ENCODE results near the gene FAU. TPM values are rescaled to one million over a fixed set of nuclear protein-coding genes. Genes with fewer than 3 reads are reported as not detected.

The FAU gene
- total RNA-seq, 2 experiments from 2014 or later = 1,937 to 1,976 TPM

GRCh38 chr11:65132988-65133700 lies 11.2 kb upstream of the FAU start:
- Histone ChIP-seq H3K36me3 (ENCODE audit: insufficient read depth, low read length) (peaks cover 51% of the 10 kb centered on the region), H3K27ac (ENCODE audit: low read depth in 1 of 2, low read length in 2 of 2) (peak overlapping the region; percentile 96 to 99), H3K9me3 (ENCODE audit: control insufficient read depth in 1 of 2, insufficient read depth in 1 of 2, low read length in 2 of 2) (no peaks in the 10 kb centered on the region), H3K4me1 (ENCODE audit: insufficient read depth, low read length) (peaks cover 47% of the 10 kb centered on the region), H3K4me3 (ENCODE audit: low read length) (peak overlapping the region; percentile 83), H3K27me3 (ENCODE audit: control insufficient read depth in 1 of 2, insufficient read depth in 2 of 2, low read length in 2 of 2) (no peaks in the 10 kb centered on the region)
- Mint-ChIP-seq H3K27me3 (no peaks in the 10 kb centered on the region), H3K36me3 (ENCODE audit: low read depth) (peaks cover 69% of the 10 kb centered on the region), H3K4me3 (peak overlapping the region; percentile 99), H3K9me3 (no peaks in the 10 kb centered on the region), H3K27ac (peak overlapping the region; percentile 100), H3K4me1 (ENCODE audit: low read depth) (peaks cover 45% of the 10 kb centered on the region)
- POLR2A ChIA-PET = interaction anchor here (2.1 to 4.4 kb wide), 7 partner anchors 11 to 389 kb away, joined by 9 to 136 read pairs (median 18); partner anchors contain the start of genes FAU, MALAT1, MRPL49 and RASGRP2
- DNase-seq = peak in 8 of 14 experiments; percentile 35 to 69 (median 52)
- CTCF ChIA-PET = interaction anchor here (1.0 to 1.4 kb wide), 2 partner anchors 16 to 23 kb away, joined by 3 to 5 read pairs; partner anchors contain the start of gene ZNHIT2
- intact Hi-C loops (cut with DNase I, micrococcal nuclease) = loop anchor here in 1 of 2 experiments (5.0 kb wide), 1 partner anchor 216 kb away; the partner anchor contains the start of gene ATG2A
- no peak for ATAC-seq (ENCODE audit: poor library complexity)
- no peak for TF ChIP-seq CTCF (IDR thresholded peaks at IDR 0.05)

- ChIA-PET POLR2A (interaction anchor here (0.8 to 4.4 kb wide), 3 partner anchors 10 to 20 kb away, joined by 5 to 57 read pairs (median 18); partner anchors contain the start of genes FAU, MRPL49, TM7SF2 and ZNHIT2), CTCF (interaction anchor here (1.4 kb wide), 1 partner anchor 22 kb away, joined by 5 read pairs; no protein-coding TSS in a partner anchor)
- peaks cover 45% of the 10 kb centered on the region for H3K4me1 Mint-ChIP-seq (ENCODE audit: low read depth)
- Histone ChIP-seq H3K27me3 (ENCODE audit: control insufficient read depth in 1 of 2, insufficient read depth in 2 of 2, low read length in 2 of 2) (no peaks in the 10 kb centered on the region), H3K9me3 (ENCODE audit: control insufficient read depth in 1 of 2, insufficient read depth in 1 of 2, low read length in 2 of 2) (no peaks in the 10 kb centered on the region), H3K4me3 (ENCODE audit: low read length) (no peak overlapping the region), H3K4me1 (ENCODE audit: insufficient read depth, low read length) (peaks cover 47% of the 10 kb centered on the region), H3K27ac (ENCODE audit: low read depth in 1 of 2, low read length in 2 of 2) (no peak overlapping the region), H3K36me3 (ENCODE audit: insufficient read depth, low read length) (peaks cover 58% of the 10 kb centered on the region)
- DNase-seq (peak in 2 of 14 experiments; percentile 2 to 31), ATAC-seq (ENCODE audit: poor library complexity) (no peak)
- no peaks in the 10 kb centered on the region for H3K27me3 Mint-ChIP-seq
- no peak for TF ChIP-seq CTCF (IDR thresholded peaks at IDR 0.05)
- peaks cover 77% of the 10 kb centered on the region for H3K36me3 Mint-ChIP-seq (ENCODE audit: low read depth)
- peak overlapping the region; percentile 99 for H3K4me3 Mint-ChIP-seq
- no peaks in the 10 kb centered on the region for H3K9me3 Mint-ChIP-seq
- H3K27ac Mint-ChIP-seq = peak overlapping the region; percentile 100
- intact Hi-C loops (cut with DNase I, micrococcal nuclease) = loop anchor here in 1 of 2 experiments (5.0 kb wide), 1 partner anchor 215 kb away; the partner anchor contains the start of gene ATG2A
Observed at GRCh38 chr11:65132238-65132987, 10.5 kb upstream of the FAU start.

- H3K27me3 ChIP-seq (ENCODE audit: control insufficient read depth in 1 of 2, insufficient read depth in 2 of 2, low read length in 2 of 2) = no peaks in the 10 kb centered on the region
- Mint-ChIP-seq H3K4me1 (ENCODE audit: low read depth) (peaks cover 45% of the 10 kb centered on the region), H3K27me3 (no peaks in the 10 kb centered on the region), H3K36me3 (ENCODE audit: low read depth) (peaks cover 82% of the 10 kb centered on the region), H3K27ac (peak overlapping the region; percentile 44), H3K4me3 (peak overlapping the region; percentile 30), H3K9me3 (no peaks in the 10 kb centered on the region)
- no peak overlapping the region for H3K27ac ChIP-seq (ENCODE audit: low read depth in 1 of 2, low read length in 2 of 2)
- H3K4me1 ChIP-seq (ENCODE audit: insufficient read depth, low read length) = peaks cover 47% of the 10 kb centered on the region
- no peak for TF ChIP-seq CTCF (IDR thresholded peaks at IDR 0.05)
- ATAC-seq (ENCODE audit: poor library complexity) (no peak), DNase-seq (peak in 1 of 14 experiments; percentile 11)
- H3K36me3 ChIP-seq (ENCODE audit: insufficient read depth, low read length) = peaks cover 63% of the 10 kb centered on the region
- POLR2A ChIA-PET = interaction anchor here (0.8 to 3.1 kb wide), 2 partner anchors 10 to 20 kb away, joined by 5 to 18 read pairs; partner anchors contain the start of genes FAU, MRPL49 and TM7SF2
- intact Hi-C loops (cut with DNase I, micrococcal nuclease) = loop anchor here in 1 of 2 experiments (5.0 kb wide), 1 partner anchor 215 kb away; the partner anchor contains the start of gene ATG2A
- no peak overlapping the region for H3K4me3 ChIP-seq (ENCODE audit: low read length)
- H3K9me3 ChIP-seq (ENCODE audit: control insufficient read depth in 1 of 2, insufficient read depth in 1 of 2, low read length in 2 of 2) = no peaks in the 10 kb centered on the region
- CTCF ChIA-PET = no interaction called here
Observed at GRCh38 chr11:65131895-65132237, 9.9 kb upstream of the FAU start.

Data from CD4-positive, alpha-beta T cell (primary cell).